SH-SY5Y (cell line): Measurements from ENCODE around the gene STK36.

ENCODE experiments used
- GATA2 ChIP-seq: IDR thresholded peaks from 2 replicates; pipeline ENCODE4 v1.6.1; 2011; ENCODE audit warnings: mild to moderate bottlenecking, low read depth, low read length
- GATA3 ChIP-seq: IDR thresholded peaks from 2 replicates; pipeline ENCODE4 v1.6.1; 2011; ENCODE audit warnings: low read depth, mild to moderate bottlenecking, low read length, moderate library complexity

- no peak for TF ChIP-seq GATA2
- no peak for TF ChIP-seq GATA3
These were observed 62.5 kb downstream of the STK36 start for GRCh38 chr2:218734190-218734975.
